H9 (cell line): Measurements from ENCODE around the gene NOD1. TPM values are rescaled to one million over a fixed set of nuclear protein-coding genes. Genes with fewer than 3 reads are reported as not detected.

Experiments used
- DNase-seq: peaks from one replicate; pipeline ENCODE4 v3.0.0-alpha.2; 2017
- H2AFZ ChIP-seq: one replicate; pipeline ENCODE4 v1.6.1; 2013; ENCODE audit warnings: mild to moderate bottlenecking, low read length, control low read depth, moderate library complexity
- H2AK5ac ChIP-seq: 2 replicates; pipeline ENCODE4 v1.6.1; 2013; ENCODE audit warnings: low read length, control low read depth, mixed read lengths; ENCODE audit not compliant: insufficient read length
- H2BK120ac ChIP-seq: one replicate; pipeline ENCODE4 v1.6.1; 2013; ENCODE audit warnings: low read depth, mild to moderate bottlenecking, low read length, control low read depth, inconsistent platforms; ENCODE audit not compliant: poor library complexity, severe bottlenecking
- H2BK12ac ChIP-seq: 2 replicates; pipeline ENCODE4 v1.6.1; 2013; ENCODE audit warnings: low read length, control low read depth, mixed read lengths, low read depth; ENCODE audit not compliant: insufficient read length
- H2BK15ac ChIP-seq: 2 replicates; pipeline ENCODE4 v1.6.1; 2013; ENCODE audit warnings: low read depth, low read length, control low read depth
- H2BK20ac ChIP-seq: one replicate; pipeline ENCODE4 v1.6.1; 2013; ENCODE audit warnings: low read depth, mild to moderate bottlenecking, low read length, control low read depth, inconsistent platforms; ENCODE audit not compliant: poor library complexity, severe bottlenecking
- H2BK5ac ChIP-seq: 2 replicates; pipeline ENCODE4 v1.6.1; 2013; ENCODE audit warnings: low read length, control low read depth, mixed read lengths; ENCODE audit not compliant: insufficient read length
- H3K14ac ChIP-seq: 2 replicates; pipeline ENCODE4 v1.6.1; 2013; ENCODE audit warnings: low read length, control low read depth; ENCODE audit not compliant: insufficient read depth
- H3K18ac ChIP-seq: 2 replicates; pipeline ENCODE4 v1.6.1; 2013; ENCODE audit warnings: low read depth, mild to moderate bottlenecking, mixed read lengths, low read length, control low read depth; ENCODE audit not compliant: insufficient read length
- H3K23ac ChIP-seq: 2 replicates; pipeline ENCODE4 v1.6.1; 2013; ENCODE audit warnings: low read length, control low read depth, mixed read lengths, low read depth; ENCODE audit not compliant: insufficient read length
- H3K23me2 ChIP-seq: 2 replicates; pipeline ENCODE4 v1.6.1; 2013; ENCODE audit warnings: low read depth, mild to moderate bottlenecking, mixed read lengths, low read length, control low read depth; ENCODE audit not compliant: insufficient read length, poor library complexity, severe bottlenecking
- H3K27ac ChIP-seq: 2 replicates; pipeline ENCODE4 v1.5.1; 2013; ENCODE audit warnings: low read length, control low read depth, mixed read lengths, low read depth; ENCODE audit not compliant: insufficient read length
- H3K27me3 ChIP-seq: 2 replicates; pipeline ENCODE4 v1.6.1; 2013; ENCODE audit warnings: low read length, control low read depth, inconsistent platforms; ENCODE audit not compliant: insufficient read depth
- H3K4ac ChIP-seq: 2 replicates; pipeline ENCODE4 v1.6.1; 2013; ENCODE audit warnings: low read depth, mild to moderate bottlenecking, control low read depth, inconsistent platforms, low read length, moderate library complexity
- H3K4me1 ChIP-seq: 2 replicates; pipeline ENCODE4 v1.6.1; 2013; ENCODE audit warnings: low read length, control low read depth, inconsistent platforms; ENCODE audit not compliant: insufficient read depth
- H3K4me2 ChIP-seq: 2 replicates; pipeline ENCODE4 v1.6.1; 2013; ENCODE audit warnings: low read length, control low read depth, mixed read lengths; ENCODE audit not compliant: insufficient read length, insufficient read depth
- H3K56ac ChIP-seq: 2 replicates; pipeline ENCODE4 v1.6.1; 2013; ENCODE audit warnings: low read depth, mild to moderate bottlenecking, mixed read lengths, low read length, control low read depth; ENCODE audit not compliant: insufficient read length
- H3K79me1 ChIP-seq: 2 replicates; pipeline ENCODE4 v1.6.1; 2013; ENCODE audit warnings: low read depth, mild to moderate bottlenecking, moderate library complexity, low read length, control low read depth, inconsistent platforms; ENCODE audit not compliant: insufficient read depth, poor library complexity, severe bottlenecking
- H3K79me2 ChIP-seq: 2 replicates; pipeline ENCODE4 v1.6.1; 2013; ENCODE audit warnings: low read length, control low read depth, inconsistent platforms; ENCODE audit not compliant: insufficient read depth
- H3K9ac ChIP-seq: 2 replicates; pipeline ENCODE4 v1.6.1; 2013; ENCODE audit warnings: low read length, control low read depth, mixed read lengths; ENCODE audit not compliant: insufficient read length; ENCODE audit errors: extremely low read depth
- H3K9me3 ChIP-seq: one replicate; pipeline ENCODE4 v1.6.1; 2013; ENCODE audit warnings: low read depth, low read length, inconsistent platforms; ENCODE audit not compliant: control insufficient read depth
- H3T11ph ChIP-seq: one replicate; pipeline ENCODE4 v1.6.1; 2013; ENCODE audit warnings: mild to moderate bottlenecking, low read length, control low read depth, inconsistent platforms
- H4K20me1 ChIP-seq: one replicate; pipeline ENCODE4 v1.6.1; 2013; ENCODE audit not compliant: control insufficient read depth, insufficient read length, insufficient read depth
- H4K5ac ChIP-seq: 2 replicates; pipeline ENCODE4 v1.6.1; 2013; ENCODE audit warnings: low read depth, mild to moderate bottlenecking, mixed read lengths, low read length, control low read depth; ENCODE audit not compliant: insufficient read length
- H4K8ac ChIP-seq: replicated peaks from 2 replicates; pipeline ENCODE4 v1.6.1; 2013; ENCODE audit warnings: low read length, control low read depth, mixed read lengths, low read depth; ENCODE audit not compliant: insufficient read length
- H4K91ac ChIP-seq: 2 replicates; pipeline ENCODE4 v1.6.1; 2013; ENCODE audit warnings: low read depth, mild to moderate bottlenecking, moderate library complexity, mixed read lengths, low read length, control low read depth; ENCODE audit not compliant: insufficient read length
- H3K27ac Mint-ChIP-seq, 3 experiments: 2 replicates in 2 of 3; 3 replicates in 1 of 3; pipeline ENCODE4 v1.8.0; 2020 to 2021; ENCODE audit warnings: mixed read lengths in 3 of 3, mild to moderate bottlenecking in 1 of 3, moderate library complexity in 1 of 3
- H3K27me3 Mint-ChIP-seq: 2 replicates; pipeline ENCODE4 v1.8.0; 2021; ENCODE audit warnings: low read depth, mild to moderate bottlenecking, moderate library complexity, mixed read lengths
- H3K36me3 Mint-ChIP-seq, 3 experiments: 2 replicates in 2 of 3; 3 replicates in 1 of 3; pipeline ENCODE4 v1.8.0; 2020 to 2021; ENCODE audit warnings: low read depth in 3 of 3, mixed read lengths in 3 of 3; ENCODE audit not compliant: insufficient read depth in 1 of 3
- H3K4me1 Mint-ChIP-seq, 2 experiments: 2 replicates each; pipeline ENCODE4 v1.8.0; 2020; ENCODE audit warnings: mixed read lengths in 2 of 2
- H3K4me3 Mint-ChIP-seq, 2 experiments: 2 replicates in 1 of 2; 3 replicates in 1 of 2; pipeline ENCODE4 v1.8.0; 2020 to 2021; ENCODE audit warnings: mild to moderate bottlenecking in 2 of 2, mixed read lengths in 2 of 2, moderate library complexity in 1 of 2
- H3K9me3 Mint-ChIP-seq, 2 experiments: 2 replicates in 1 of 2; 3 replicates in 1 of 2; pipeline ENCODE4 v1.8.0; 2020; ENCODE audit warnings: mild to moderate bottlenecking in 2 of 2, mixed read lengths in 2 of 2, moderate library complexity in 1 of 2
- WGBS: extraction: QIAGEN DNeasy Blood & Tissue Kit; methylation state at CpG from one replicate; pipeline ENCODE4 v1.1.7; 2013; ENCODE audit warnings: missing lambda C conversion rate, low lambda C conversion rate, mixed read lengths; ENCODE audit not compliant: insufficient read length; ENCODE audit errors: extremely low coverage; 5-methylcytosine and 5-hydroxymethylcytosine counted together
- total RNA-seq: library from RNA; stranded (reverse); gene quantifications from 2 replicates; pipeline ENCODE4 v1.2.1, GENCODE V29; 2021
- TF ChIP-seq, protein P1 (sequence below): fragments of 200-600 bp; sonication (generic); conservative IDR thresholded peaks from 3 replicates; pipeline ENCODE4 v1.8.0; 2021; ENCODE audit warnings: antibody characterized with exemption, mild to moderate bottlenecking

Gene NOD1
- total RNA-seq, 1 experiment from 2014 or later, result 5.3 TPM

DNA sequence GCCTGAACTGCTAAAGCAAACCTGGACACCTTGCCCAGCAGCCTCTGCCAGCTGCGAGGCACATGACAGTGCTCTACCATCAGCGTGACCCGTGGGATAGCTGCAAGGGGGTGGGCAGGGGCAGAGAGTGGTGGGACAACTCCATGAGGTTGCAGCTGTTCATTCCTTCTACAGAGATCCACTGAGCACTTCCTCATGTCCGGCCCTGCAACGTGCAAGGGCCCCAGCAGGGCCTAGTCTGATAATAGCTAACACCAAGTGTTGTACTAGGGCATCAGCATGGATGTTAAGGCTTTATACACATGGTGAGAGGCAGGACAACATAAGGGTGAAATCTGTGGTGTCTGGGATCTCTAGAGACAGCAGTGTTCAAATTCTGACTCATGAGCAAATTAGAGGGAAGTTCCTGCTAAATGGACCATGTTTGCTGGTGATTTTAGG is 14.3 kb downstream of the NOD1 start:
- Histone ChIP-seq H3K79me2 (no peaks in the 10 kb centered on the region), H3K9ac (no peak overlapping the region), H3K9me3 (no peaks in the 10 kb centered on the region), H3K23me2 (no peaks in the 10 kb centered on the region), H2BK5ac (no peak overlapping the region), H2BK20ac (no peak overlapping the region), H3K4me2 (no peak overlapping the region), H3K4me1 (0 out of 2 replicates have a peak, but pooled peaks cover 3% of the 10 kb centered on the region), H2BK15ac (no peak overlapping the region), H3K27me3 (no peaks in the 10 kb centered on the region), H3K79me1 (no peaks in the 10 kb centered on the region), H3K18ac (no peak overlapping the region), H2BK12ac (no peak overlapping the region), H4K91ac (no peak overlapping the region), H3T11ph (no peak overlapping the region), H2BK120ac (no peak overlapping the region), H4K8ac (no peak overlapping the region), H4K5ac (no peak overlapping the region), H3K23ac (no peak overlapping the region), H3K56ac (no peak overlapping the region), H3K14ac (no peak overlapping the region), H3K4ac (no peak overlapping the region), H2AK5ac (no peak overlapping the region), H4K20me1 (no peaks in the 10 kb centered on the region), H2AFZ (no peak overlapping the region), H3K27ac (no peak overlapping the region)
- Mint-ChIP-seq H3K4me3 (no peak overlapping the region), H3K9me3 (no peaks in the 10 kb centered on the region), H3K27me3 (no peaks in the 10 kb centered on the region), H3K27ac (peak overlapping the region in 1 of 3 experiments; percentile 14; a peak in 2 of 7 replicates), H3K36me3 (peaks cover 0 to 5% (median 0%) of the 10 kb centered on the region in 3 experiments; a peak in 2 of 7 replicates), H3K4me1 (peaks cover 16 to 25% of the 10 kb centered on the region in 2 experiments)
- WGBS, result no CpG with 5 or more reads among the region's 5 CpGs
- no peak for DNase-seq
- TF ChIP-seq, protein P1, sequence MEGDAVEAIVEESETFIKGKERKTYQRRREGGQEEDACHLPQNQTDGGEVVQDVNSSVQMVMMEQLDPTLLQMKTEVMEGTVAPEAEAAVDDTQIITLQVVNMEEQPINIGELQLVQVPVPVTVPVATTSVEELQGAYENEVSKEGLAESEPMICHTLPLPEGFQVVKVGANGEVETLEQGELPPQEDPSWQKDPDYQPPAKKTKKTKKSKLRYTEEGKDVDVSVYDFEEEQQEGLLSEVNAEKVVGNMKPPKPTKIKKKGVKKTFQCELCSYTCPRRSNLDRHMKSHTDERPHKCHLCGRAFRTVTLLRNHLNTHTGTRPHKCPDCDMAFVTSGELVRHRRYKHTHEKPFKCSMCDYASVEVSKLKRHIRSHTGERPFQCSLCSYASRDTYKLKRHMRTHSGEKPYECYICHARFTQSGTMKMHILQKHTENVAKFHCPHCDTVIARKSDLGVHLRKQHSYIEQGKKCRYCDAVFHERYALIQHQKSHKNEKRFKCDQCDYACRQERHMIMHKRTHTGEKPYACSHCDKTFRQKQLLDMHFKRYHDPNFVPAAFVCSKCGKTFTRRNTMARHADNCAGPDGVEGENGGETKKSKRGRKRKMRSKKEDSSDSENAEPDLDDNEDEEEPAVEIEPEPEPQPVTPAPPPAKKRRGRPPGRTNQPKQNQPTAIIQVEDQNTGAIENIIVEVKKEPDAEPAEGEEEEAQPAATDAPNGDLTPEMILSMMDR, result no peak
